GM21367 (cell line): ENCODE measurements around the gene SLC22A23.
"Not testable (repeated sequence)": the region's sequence is repeated elsewhere in the genome, so short reads cannot be mapped to it uniquely, and the experiment has no call there.

Source experiments
- ATAC-seq: cut with Tn5 transposase; IDR thresholded peaks from one replicate; pipeline ENCODE4 v1.9.1; 2021; ENCODE audit not compliant: unreplicated experiment

The SLC22A23 gene

GRCh38 chr6:3389390-3390167 is 67.3 kb downstream of the SLC22A23 start:
- no peak for ATAC-seq

DNA sequence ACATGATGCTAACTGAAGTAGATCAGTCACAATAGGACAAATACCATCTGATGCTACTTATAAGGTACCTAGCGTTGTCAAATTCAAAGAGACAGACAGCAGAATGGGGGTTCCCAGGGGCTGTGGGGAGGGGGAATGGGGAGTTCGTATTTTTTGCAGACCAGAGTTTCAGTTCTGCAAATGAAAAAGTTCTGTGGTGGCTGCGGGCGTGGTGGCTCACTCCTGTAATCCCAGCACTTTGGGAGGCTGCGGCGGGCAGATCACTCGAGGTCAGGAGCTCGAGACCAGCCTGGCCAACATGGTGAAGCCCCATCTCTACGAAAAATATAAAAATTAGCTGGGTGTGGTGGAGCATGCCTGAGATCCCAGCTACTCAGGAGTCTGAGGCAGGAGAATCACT is 68.1 kb downstream of the SLC22A23 start:
- ATAC-seq: no peak

DNA sequence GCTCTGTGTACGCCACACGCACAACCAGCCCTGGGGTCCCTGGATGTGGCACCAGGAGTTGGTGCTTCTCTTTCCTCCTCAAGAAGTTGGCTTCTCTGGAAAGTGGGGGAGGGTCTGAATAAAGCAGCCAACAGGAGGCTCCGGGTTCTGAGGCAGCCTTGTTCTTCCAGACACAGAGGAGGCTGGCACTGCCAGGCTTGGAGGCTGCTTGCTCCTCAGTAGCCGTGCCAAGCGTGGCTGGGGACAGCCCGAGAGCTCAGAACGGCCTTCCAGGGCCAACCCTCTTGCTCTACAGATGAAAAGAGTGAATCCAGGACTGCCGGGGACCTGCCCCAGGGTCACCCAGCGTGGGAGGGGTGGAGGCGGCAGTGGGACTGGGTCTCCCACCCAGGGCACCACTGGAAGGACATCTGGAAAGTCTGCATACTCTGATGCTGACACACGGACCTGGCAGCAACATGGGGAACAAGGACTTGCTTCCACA is 70.4 kb downstream of the SLC22A23 start:
- ATAC-seq: no peak

GRCh38 chr6:3385660-3386151 is 71.1 kb downstream of the SLC22A23 start:
- ATAC-seq: no peak

DNA sequence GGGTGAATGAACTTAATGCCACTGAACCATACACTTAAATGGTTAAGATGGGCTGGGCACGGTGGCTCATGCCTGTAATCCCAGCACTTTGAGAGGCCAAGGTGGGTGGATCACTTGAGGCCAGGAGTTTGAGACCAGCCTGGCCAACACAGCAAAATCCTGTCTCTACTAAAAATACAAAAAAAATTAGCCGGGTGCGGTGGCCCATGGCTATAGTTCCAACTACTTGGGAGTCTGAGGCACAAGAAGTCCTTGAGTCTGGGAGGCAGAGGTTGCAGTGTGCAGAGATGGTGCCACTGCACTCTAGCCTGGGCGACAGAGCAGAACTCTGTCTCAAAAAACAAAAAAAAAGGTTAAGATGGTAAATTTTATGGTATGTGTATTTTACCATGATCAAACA is 71.7 kb downstream of the SLC22A23 start:
- ATAC-seq: not testable (repeated sequence)

DNA sequence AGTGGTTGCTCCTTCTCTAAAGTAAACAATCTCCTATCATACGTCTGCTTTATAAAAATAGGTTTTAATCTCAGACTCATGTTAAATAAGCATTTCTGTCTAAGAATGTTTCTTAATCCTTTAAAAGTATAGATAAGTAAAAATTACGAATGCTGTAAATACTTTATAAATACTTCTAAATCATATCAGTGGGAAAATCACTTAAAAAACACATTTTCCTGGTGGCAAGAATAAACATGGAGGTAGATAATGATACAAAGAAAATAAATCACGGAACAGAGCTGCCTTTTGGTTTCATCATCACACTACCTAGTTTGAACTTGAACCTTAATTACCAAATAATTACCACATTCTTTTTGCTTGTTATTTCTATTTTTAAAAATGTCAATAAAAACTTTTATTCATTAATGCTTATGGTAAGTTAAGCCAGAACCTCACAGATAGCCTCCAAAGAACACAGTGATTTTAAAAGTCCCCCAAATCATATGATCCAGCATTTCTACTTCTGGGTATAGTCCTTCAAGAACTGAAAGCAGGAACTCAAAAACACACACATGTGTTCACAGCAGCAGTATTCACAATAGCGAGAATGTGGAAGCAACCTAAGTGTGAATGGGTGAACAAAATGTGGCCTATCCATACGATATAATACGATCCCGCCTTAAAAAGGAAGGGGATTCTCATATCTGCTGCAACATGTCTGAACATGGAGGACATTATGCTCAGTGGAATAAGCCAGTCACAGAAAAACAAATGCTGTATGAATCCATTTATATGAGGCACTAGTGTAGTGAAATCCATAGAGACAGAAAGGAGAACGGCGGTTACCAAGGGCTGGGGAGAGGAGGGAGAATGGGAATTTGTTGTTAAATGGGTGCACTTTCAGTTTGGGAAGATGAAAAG is 72.4 kb downstream of the SLC22A23 start:
- ATAC-seq: no peak

- ATAC-seq: no peak
Observed at GRCh38 chr6:3383525-3383924, 73.3 kb downstream of the SLC22A23 start.

DNA sequence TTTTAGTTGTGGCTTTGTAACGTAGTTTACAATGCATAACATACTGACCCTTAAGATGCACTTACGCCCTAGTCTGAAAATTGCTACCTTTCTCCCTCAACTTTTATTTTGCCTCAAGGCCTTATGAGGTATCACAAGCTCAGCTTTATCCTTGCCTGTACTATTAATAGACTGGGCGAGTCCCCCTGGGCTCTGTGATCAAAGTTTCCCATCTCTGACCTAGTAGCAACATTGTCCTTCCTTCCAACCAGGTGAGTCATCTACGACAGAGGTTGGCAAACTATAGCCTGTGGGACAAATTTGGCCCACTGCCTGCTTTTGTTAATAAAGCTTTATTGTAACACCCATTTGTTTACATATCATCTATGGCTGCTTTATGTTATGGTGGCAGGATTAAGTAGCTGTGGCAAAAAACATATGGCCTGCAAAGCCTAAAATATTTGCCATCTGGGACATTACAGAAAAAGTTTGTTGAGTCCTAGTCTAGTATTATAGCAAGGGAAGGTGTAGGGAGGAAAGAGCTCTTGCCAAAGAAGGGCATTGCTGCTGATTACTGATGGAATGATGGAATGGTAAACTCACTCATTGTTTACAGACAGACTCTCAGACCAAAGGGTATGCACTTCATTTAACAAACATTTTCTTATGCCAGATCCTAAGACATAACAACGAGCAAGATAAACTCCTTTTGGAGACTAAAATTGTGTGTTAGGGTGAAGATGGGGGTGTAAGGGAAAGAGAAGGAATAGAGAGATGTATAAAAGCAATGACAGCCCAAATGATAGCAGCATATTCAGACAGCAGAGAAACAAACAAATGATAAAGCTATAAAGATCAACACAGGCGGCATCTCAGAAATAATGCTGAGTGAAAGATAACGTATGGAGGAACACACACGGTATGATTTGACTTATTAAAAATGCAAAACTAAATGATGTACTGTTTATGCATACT is 74.2 kb downstream of the SLC22A23 start:
- ATAC-seq: no peak

- no peak for ATAC-seq
Observed at GRCh38 chr6:3381233-3381921, 75.5 kb downstream of the SLC22A23 start.

GRCh38 chr6:3380344-3381232 is 76.3 kb downstream of the SLC22A23 start:
- no peak for ATAC-seq

DNA sequence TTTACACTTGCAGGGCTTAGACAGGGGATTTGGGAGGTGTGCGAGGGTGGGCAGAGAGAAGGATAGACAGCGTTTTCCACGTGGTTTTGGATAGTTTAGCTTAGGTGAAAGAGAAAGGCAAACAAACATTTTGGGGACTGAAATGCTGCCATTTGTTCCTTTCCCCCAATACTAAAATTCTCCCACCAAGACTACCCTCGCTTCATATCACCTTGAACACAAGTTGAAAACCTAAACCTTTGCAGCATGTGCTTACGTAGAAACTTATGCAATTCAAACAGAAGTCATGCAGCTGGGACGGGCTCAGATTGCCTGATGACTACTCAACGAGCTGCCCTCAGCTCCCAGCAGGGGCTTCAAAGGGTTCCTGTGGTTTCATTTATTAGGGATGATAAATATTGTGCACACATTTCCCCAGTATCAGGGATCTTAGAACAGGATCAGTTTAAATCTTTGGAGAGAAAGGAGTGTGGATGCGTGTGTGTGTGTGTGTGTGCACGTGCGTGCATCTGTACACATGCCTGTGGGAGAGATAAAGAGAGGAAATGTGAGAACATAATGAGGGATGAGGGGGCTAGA is 77.3 kb downstream of the SLC22A23 start:
- no peak for ATAC-seq

- not testable (repeated sequence) for ATAC-seq
Observed at GRCh38 chr6:3378808-3379207, 78.0 kb downstream of the SLC22A23 start.

GRCh38 chr6:3378398-3378782 is 78.5 kb downstream of the SLC22A23 start:
- ATAC-seq: not testable (repeated sequence)

GRCh38 chr6:3377536-3378397 is 79.1 kb downstream of the SLC22A23 start:
- no peak for ATAC-seq

GRCh38 chr6:3376893-3377535 is 79.8 kb downstream of the SLC22A23 start:
- no peak for ATAC-seq

DNA sequence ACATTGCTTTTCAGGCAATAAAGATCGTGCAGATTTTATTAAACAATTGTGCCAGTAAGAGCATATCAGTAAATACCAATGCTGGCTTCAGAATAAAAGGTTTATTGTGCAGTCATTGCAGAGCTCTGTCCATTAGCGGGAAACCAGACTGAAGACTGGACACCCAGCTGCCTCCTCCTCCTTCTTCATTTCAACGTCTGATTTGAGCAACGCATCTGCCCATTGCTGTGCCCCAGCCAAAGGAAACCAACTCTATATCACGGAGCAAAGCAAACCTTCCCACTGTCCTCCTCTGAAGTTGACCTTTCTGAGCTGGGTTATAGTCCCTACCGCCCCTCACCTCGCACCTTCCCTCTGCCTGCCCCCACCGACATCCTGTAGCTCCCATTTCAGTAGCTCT is 80.8 kb downstream of the SLC22A23 start:
- ATAC-seq: no peak

DNA sequence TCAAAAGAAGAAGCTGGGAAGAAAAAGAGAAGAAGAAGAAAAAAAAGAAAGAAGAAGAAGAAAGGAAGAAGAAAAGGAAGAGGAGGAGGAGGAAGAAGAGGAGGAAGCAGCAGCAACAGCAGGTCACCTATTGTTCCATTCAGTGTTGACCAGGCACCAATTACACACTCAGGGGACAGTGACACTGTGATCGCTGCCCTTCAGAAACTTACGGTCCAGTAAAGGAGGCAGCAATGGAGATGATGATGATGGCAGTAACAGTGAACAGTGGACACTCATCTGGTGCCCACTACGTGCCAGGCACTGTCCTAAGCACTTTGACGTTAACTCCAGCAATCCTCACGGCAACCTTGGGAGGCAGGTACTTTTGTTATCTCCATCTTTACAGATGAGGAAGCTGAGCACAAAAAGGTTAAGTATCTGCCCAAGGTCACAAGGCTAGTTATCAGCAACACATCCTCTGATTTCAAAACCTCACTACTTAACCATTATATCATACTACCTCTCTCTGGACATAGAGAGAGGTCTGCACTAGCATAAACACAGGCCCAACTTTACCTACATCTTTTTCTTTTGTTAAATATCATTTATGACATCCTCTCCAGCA is 83.2 kb downstream of the SLC22A23 start:
- ATAC-seq: no peak
